Endothelial cell (in vitro differentiated cells): ENCODE data around the gene KRT37. TPM values are rescaled to one million over a fixed set of nuclear protein-coding genes. Genes with fewer than 3 reads are reported as not detected.

Experiments
- DNase-seq: peaks from one replicate; pipeline ENCODE4 v3.0.0; 2021; ENCODE audit warnings: low spot score
- H3K27ac Mint-ChIP-seq: one replicate; pipeline ENCODE4 v1.8.0; 2021; ENCODE audit warnings: mixed read lengths, inconsistent platforms; ENCODE audit not compliant: unreplicated experiment
- H3K27me3 Mint-ChIP-seq: one replicate; pipeline ENCODE4 v1.8.0; 2021; ENCODE audit warnings: mild to moderate bottlenecking, moderate library complexity, mixed read lengths, inconsistent platforms; ENCODE audit not compliant: unreplicated experiment
- H3K36me3 Mint-ChIP-seq: one replicate; pipeline ENCODE4 v1.8.0; 2021; ENCODE audit warnings: mild to moderate bottlenecking, low read depth, mixed read lengths, inconsistent platforms; ENCODE audit not compliant: unreplicated experiment
- H3K4me1 Mint-ChIP-seq: one replicate; pipeline ENCODE4 v1.8.0; 2021; ENCODE audit warnings: mild to moderate bottlenecking, mixed read lengths, inconsistent platforms; ENCODE audit not compliant: unreplicated experiment
- H3K4me3 Mint-ChIP-seq: one replicate; pipeline ENCODE4 v1.8.0; 2021; ENCODE audit warnings: mild to moderate bottlenecking, mixed read lengths, inconsistent platforms; ENCODE audit not compliant: unreplicated experiment
- H3K9me3 Mint-ChIP-seq: one replicate; pipeline ENCODE4 v1.8.0; 2021; ENCODE audit warnings: mixed read lengths, inconsistent platforms; ENCODE audit not compliant: unreplicated experiment
- total RNA-seq: library from RNA; stranded (reverse); fragmentation: NEBNext Ultra II Directional; extraction: Animal tissue kit (Norgen Biotek cat#: 25700); gene quantifications from one replicate; pipeline ENCODE4 v1.2.1, GENCODE V29; 2021; ENCODE audit not compliant: unreplicated experiment
- TF ChIP-seq, protein P1 (sequence below): fragments of 200-600 bp; sonication (generic); IDR thresholded peaks from one replicate; pipeline ENCODE4 v1.5.0; 2021; ENCODE audit warnings: antibody characterized with exemption; ENCODE audit not compliant: unreplicated experiment

KRT37 gene
- total RNA-seq, 1 donor from 2014 or later: not detected

- no peaks in the 10 kb centered on the region for H3K4me1 Mint-ChIP-seq
- TF ChIP-seq, protein P1, sequence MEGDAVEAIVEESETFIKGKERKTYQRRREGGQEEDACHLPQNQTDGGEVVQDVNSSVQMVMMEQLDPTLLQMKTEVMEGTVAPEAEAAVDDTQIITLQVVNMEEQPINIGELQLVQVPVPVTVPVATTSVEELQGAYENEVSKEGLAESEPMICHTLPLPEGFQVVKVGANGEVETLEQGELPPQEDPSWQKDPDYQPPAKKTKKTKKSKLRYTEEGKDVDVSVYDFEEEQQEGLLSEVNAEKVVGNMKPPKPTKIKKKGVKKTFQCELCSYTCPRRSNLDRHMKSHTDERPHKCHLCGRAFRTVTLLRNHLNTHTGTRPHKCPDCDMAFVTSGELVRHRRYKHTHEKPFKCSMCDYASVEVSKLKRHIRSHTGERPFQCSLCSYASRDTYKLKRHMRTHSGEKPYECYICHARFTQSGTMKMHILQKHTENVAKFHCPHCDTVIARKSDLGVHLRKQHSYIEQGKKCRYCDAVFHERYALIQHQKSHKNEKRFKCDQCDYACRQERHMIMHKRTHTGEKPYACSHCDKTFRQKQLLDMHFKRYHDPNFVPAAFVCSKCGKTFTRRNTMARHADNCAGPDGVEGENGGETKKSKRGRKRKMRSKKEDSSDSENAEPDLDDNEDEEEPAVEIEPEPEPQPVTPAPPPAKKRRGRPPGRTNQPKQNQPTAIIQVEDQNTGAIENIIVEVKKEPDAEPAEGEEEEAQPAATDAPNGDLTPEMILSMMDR: no peak
- no peaks in the 10 kb centered on the region for H3K9me3 Mint-ChIP-seq
- no peak for DNase-seq
- peaks cover 1% of the 10 kb centered on the region for H3K27me3 Mint-ChIP-seq
- no peak overlapping the region for H3K27ac Mint-ChIP-seq
- no peak overlapping the region for H3K4me3 Mint-ChIP-seq
- no peaks in the 10 kb centered on the region for H3K36me3 Mint-ChIP-seq
These were observed 8.5 kb downstream of the KRT37 start for GRCh38 chr17:41415833-41416335.

DNA sequence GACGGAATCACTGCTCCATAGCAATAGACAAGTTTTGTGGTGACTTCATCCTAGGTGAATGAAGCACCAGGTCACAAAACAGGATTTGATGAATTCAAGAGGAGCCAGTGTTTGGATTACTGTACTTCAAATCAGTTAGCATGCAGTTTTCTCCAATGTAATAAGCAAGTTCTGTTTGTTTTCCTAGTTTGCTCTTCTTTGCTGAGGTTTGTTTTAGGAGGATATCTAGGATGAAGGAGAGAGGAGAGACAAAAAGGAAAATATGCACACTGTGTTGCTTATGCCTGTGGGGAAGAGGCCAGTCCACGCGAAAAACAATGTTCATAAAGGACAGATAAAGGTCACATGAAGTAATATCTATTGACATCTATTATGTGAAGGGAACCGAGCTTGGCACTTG lies 9.0 kb downstream of the KRT37 start:
- peaks cover 1% of the 10 kb centered on the region for H3K27me3 Mint-ChIP-seq
- DNase-seq: no peak
- no peak overlapping the region for H3K4me3 Mint-ChIP-seq
- TF ChIP-seq, protein P1: no peak
- H3K27ac Mint-ChIP-seq: no peak overlapping the region
- H3K9me3 Mint-ChIP-seq: no peaks in the 10 kb centered on the region
- no peaks in the 10 kb centered on the region for H3K36me3 Mint-ChIP-seq
- H3K4me1 Mint-ChIP-seq: no peaks in the 10 kb centered on the region

- Mint-ChIP-seq H3K27ac (no peak overlapping the region), H3K4me3 (no peak overlapping the region), H3K4me1 (no peaks in the 10 kb centered on the region), H3K27me3 (peaks cover 1% of the 10 kb centered on the region), H3K36me3 (no peaks in the 10 kb centered on the region), H3K9me3 (no peaks in the 10 kb centered on the region)
- TF ChIP-seq, protein P1: no peak
- no peak for DNase-seq
These were observed 10.4 kb downstream of the KRT37 start for GRCh38 chr17:41413982-41414381.

GRCh38 chr17:41413353-41413957 lies 10.9 kb downstream of the KRT37 start:
- DNase-seq: no peak
- Mint-ChIP-seq H3K27me3 (peaks cover 1% of the 10 kb centered on the region), H3K36me3 (no peaks in the 10 kb centered on the region), H3K9me3 (no peaks in the 10 kb centered on the region), H3K4me3 (no peak overlapping the region), H3K27ac (no peak overlapping the region), H3K4me1 (no peaks in the 10 kb centered on the region)
- TF ChIP-seq, protein P1: no peak

GRCh38 chr17:41411072-41411840 lies 13.1 kb downstream of the KRT37 start:
- DNase-seq: no peak
- Mint-ChIP-seq H3K36me3 (no peaks in the 10 kb centered on the region), H3K4me1 (no peaks in the 10 kb centered on the region), H3K9me3 (no peaks in the 10 kb centered on the region), H3K27ac (no peak overlapping the region), H3K4me3 (no peak overlapping the region), H3K27me3 (peaks cover 1% of the 10 kb centered on the region)
- TF ChIP-seq, protein P1: no peak
